HG02759 (cell line): Measurements from ENCODE around the gene ZCCHC24.

Experiments used
- ATAC-seq: cut with Tn5 transposase; IDR thresholded peaks from one replicate; pipeline ENCODE4 v1.9.1; 2021; ENCODE audit warnings: mild to moderate bottlenecking, moderate library complexity; ENCODE audit not compliant: unreplicated experiment

The ZCCHC24 gene

GRCh38 chr10:79473496-79474095 lies 28.2 kb upstream of the ZCCHC24 start:
- no peak for ATAC-seq

GRCh38 chr10:79472951-79473350 lies 27.5 kb upstream of the ZCCHC24 start:
- ATAC-seq, result no peak

- ATAC-seq, result no peak
Measured at GRCh38 chr10:79472449-79472848, 27.0 kb upstream of the ZCCHC24 start.

- ATAC-seq, result no peak
Measured at GRCh38 chr10:79471776-79472175, 26.4 kb upstream of the ZCCHC24 start.

GRCh38 chr10:79470096-79470495 lies 24.7 kb upstream of the ZCCHC24 start:
- no peak for ATAC-seq

GRCh38 chr10:79468841-79469585 lies 23.6 kb upstream of the ZCCHC24 start:
- ATAC-seq, result no peak

GRCh38 chr10:79468015-79468560 lies 22.7 kb upstream of the ZCCHC24 start:
- ATAC-seq, result no peak

- no peak for ATAC-seq
Measured at GRCh38 chr10:79465341-79465740, 19.9 kb upstream of the ZCCHC24 start.

GRCh38 chr10:79463578-79464496 lies 18.4 kb upstream of the ZCCHC24 start:
- no peak for ATAC-seq

- ATAC-seq, result no peak
Measured at GRCh38 chr10:79460687-79461086, 15.3 kb upstream of the ZCCHC24 start.

- no peak for ATAC-seq
Measured at GRCh38 chr10:79459243-79459642, 13.8 kb upstream of the ZCCHC24 start.

- ATAC-seq, result no peak
Measured at GRCh38 chr10:79458483-79458882, 13.1 kb upstream of the ZCCHC24 start.

- no peak for ATAC-seq
Measured at GRCh38 chr10:79457256-79457785, 11.9 kb upstream of the ZCCHC24 start.

GRCh38 chr10:79454259-79454658 lies 8.8 kb upstream of the ZCCHC24 start:
- ATAC-seq, result no peak

GRCh38 chr10:79453392-79453791 lies 8.0 kb upstream of the ZCCHC24 start:
- no peak for ATAC-seq

GRCh38 chr10:79452174-79452611 lies 6.8 kb upstream of the ZCCHC24 start:
- ATAC-seq, result no peak

GRCh38 chr10:79451046-79451699 lies 5.7 kb upstream of the ZCCHC24 start:
- no peak for ATAC-seq

- ATAC-seq, result no peak
Measured at GRCh38 chr10:79449181-79450146, 4.0 kb upstream of the ZCCHC24 start.

- no peak for ATAC-seq
Measured at GRCh38 chr10:79448732-79449049, 3.3 kb upstream of the ZCCHC24 start.
